ENCODE results near the gene SIRT7.
"Not testable (repeated sequence)": the region's sequence is repeated elsewhere in the genome, so short reads cannot be mapped to it uniquely, and the experiment has no call there.

The SIRT7 gene

GRCh38 chr17:81954131-81955057 is 36.4 kb upstream of the SIRT7 start:
- DNase-seq = no peak

DNA sequence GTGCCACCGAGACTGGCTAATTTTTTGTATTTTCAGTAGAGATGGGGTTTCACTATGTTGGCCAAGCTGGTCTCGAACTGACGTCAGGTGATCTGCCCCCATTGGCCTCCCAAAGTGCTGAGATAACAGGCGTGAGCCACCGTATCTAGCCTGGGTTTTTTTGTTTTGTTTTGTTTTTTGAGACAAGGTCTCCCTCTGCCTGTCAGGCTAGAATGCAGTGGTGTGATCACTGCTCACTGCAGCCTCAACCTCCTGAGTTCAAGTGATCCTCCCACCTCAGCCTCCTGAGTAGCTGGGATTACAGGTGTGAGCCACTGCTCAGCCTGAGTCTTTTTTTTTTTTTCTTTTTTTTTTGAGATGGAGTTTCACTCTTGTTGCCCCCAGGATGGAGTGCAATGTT is 35.5 kb upstream of the SIRT7 start:
- DNase-seq = not testable (repeated sequence)

- DNase-seq = no peak
Measured at GRCh38 chr17:81952792-81953228, 34.8 kb upstream of the SIRT7 start.

- no peak for DNase-seq
Measured at GRCh38 chr17:81951785-81952684, 34.1 kb upstream of the SIRT7 start.

GRCh38 chr17:81950501-81950900 is 32.5 kb upstream of the SIRT7 start:
- DNase-seq = no peak

DNA sequence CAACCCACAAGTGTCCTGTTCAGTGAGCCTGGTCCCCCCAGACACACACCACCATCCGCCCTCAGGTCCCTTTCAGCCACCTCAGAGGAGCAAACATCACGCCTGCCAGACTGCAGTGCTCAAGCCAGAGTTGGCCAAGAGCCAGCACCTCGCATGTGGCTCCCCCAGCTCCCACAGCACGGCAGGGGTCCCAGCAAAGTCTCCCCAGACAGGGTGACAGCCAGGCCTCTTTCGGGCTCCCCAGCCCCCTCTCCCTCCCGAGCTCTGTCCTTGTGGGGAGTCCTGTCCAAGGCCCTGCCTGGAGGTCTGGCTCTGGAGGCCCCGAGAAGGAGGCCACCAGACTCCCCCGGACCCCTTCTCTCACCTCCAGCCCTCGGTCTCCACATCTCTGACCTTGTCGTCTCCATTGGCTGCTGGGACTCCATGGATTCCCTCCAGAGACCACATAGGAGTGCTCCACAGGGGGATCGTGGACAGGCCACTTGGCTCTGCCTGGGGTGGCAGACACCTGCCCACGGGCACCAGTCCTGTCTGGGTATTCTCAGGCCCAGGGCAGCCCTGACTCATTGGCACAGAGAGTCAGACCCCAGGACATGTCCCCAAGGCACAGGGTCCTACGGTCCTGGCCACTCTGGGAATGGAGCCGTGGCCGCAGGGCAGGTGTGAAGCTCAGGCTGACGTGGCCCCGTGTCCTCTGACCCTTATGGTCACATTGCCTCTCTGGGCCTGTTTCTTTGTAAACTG is 30.8 kb upstream of the SIRT7 start:
- DNase-seq = no peak

DNA sequence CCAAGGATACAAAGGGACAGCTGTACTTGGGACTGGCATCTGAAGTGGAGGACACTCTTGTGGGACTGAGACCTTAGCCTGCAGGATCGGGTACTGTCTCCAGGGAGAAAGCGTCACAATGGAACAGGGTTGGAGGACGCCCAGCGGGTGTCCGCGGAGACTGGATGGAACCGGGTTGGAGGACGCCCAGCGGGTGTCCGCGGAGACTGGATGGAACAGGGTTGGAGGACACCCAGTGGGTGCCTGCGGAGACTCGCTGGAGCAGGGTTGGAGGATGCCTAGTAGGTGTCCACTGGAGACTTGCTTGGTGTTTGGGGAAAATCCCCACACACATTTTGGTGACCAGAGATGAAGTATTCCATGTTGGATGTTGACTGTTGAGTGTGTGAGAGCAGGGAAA is 29.2 kb upstream of the SIRT7 start, which contains the start of gene MYADML2:
TSS of gene MYADML2 (minus strand) at position 45 of the 400 bp plus-strand sequence. CDS start 5,492 bp downstream, outside the sequence.
- no peak for DNase-seq

DNA sequence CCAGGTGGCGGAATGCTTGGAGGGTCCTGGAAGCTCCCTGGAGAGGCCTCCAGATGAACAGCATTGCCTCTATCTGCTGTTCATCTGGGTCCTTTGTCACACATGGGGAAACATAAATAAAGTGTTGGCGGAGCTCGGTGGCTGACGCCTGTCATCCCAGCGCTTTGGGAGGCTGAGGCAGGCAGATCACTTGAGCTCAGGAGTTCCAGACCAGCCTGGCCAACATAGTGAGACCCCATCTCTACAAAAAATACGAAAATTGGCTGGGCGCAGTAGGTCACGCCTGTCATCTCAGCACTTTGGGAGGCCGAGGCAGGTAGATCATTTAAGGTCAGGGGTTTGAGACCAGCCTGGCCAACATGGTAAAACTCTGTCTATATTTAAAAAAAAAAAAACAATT is 26.9 kb upstream of the SIRT7 start:
- no peak for DNase-seq

GRCh38 chr17:81942167-81942553 is 24.2 kb upstream of the SIRT7 start:
- no peak for DNase-seq

- DNase-seq = no peak
Measured at GRCh38 chr17:81941484-81942166, 23.6 kb upstream of the SIRT7 start.

- no peak for DNase-seq
Measured at GRCh38 chr17:81940538-81941483, 22.8 kb upstream of the SIRT7 start.

- no peak for DNase-seq
Measured at GRCh38 chr17:81939881-81940385, 22.0 kb upstream of the SIRT7 start.

DNA sequence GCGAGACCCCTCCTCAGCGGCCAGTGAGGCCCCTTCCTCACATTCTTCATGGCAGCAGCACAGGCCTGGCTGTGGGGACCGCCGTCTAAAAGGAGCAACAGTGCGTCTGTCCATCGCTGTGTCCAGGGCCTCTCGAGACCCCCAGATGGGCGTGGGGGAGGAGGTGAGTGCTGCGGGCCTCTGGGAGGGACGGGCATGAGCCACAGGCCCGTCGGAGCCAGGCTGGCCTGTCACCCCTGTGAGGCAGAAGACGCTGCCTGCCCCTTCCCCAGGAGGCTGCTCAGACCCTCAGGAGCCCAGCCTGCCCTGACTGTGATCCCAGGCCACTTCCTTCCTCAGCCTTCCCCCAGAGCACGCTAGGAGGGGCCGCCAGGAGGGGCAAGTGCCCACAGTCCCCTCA is 21.2 kb upstream of the SIRT7 start:
- DNase-seq = no peak

GRCh38 chr17:81935709-81936084 is 17.7 kb upstream of the SIRT7 start:
- DNase-seq = no peak

DNA sequence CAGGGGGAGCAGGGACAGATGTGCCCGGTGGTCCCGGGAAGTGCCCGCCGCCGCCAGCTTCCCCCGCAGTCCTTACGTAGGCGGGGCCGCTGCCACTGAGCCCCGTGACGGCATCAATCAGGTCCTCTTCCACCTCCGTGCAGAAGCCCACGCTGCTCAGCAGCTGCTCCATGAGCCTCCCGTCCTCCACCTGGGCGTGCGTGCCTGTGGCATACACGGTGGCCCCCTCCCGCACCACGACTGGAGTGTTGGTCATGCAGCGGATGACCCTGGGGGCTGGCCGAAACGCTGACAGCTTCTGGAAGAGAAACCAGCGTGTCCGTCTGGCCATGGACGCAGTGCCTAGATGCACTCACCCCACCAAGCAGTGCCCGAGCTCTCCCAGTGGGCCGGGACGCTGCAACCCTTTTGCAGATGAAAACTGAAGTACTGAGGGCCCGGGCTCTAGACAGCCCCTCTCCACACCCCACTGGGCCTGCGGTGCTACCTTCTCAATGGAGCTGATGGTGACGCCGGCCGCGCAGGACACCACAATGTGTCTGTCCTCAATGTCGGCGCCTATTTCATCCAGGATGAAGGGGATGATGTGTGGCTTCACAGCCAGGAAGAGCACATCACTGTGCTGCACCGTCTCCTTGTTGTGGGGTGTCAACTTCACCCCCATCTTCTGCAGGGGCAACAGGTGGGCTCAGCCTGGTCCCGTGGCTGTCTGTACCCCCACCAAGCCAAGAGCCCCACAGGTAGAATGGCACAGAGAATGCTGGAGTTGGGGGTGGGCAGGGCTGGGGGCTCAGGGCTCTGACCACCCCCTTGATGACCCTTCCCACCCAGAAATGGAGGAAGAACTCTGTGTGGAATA is 17.1 kb upstream of the SIRT7 start:
- DNase-seq = no peak

DNA sequence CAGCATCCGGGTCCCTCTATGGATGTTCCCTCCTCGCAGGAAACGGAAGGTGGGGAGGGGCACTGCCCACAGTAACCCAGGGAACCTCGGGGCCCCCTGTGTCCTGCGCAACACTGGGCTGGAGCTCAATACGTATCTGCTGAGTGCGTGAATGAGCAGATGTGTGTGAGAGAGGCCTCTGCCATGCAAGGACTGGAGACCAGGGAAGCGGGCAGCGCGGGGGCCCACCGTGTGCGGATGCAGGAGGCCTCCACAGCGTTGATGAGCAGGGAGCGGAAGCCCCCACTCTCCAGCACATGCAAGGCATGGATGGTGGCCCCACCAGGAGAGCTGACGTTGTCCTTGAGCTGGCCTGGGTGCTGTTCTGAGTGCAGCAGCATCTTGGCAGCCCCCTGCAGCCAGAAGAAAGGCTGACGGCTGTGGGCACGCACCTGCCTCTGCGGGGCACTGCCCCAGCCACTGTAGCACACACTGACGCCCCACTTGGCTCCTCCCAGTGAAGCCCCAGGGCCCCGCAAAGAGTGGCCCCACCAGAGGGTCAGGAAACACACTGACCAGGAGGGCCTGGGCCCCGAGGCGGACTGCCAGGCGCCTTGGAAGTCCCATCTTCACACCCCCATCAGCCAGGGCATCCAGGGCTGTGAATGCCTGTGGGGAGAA is 16.3 kb upstream of the SIRT7 start:
- DNase-seq = no peak

DNA sequence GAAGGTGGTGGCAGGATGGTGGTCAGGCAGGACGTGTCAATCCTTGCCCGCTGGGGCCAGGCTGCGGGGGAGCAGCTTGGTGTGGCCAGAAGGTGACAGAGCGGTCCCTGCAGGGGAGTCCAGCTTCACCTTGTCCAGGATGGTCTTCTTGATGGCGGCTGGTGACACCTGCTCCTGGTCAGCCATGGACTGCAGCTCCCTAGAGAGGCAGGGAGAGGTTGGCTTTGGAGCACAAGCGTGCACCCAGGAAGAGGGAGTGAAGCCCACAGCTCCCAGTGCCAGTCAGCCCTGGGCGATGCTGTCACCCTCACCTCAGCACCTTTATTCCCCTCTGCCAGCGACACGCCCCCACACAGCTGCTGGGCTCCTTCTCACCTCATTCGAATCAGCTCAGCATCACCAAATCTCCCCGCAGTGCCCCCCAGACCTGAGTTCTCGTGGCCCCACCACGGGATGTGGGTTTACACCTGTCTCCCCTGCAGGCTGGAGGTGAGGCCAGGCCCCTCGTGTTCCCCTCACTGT is 15.3 kb upstream of the SIRT7 start:
- no peak for DNase-seq

DNA sequence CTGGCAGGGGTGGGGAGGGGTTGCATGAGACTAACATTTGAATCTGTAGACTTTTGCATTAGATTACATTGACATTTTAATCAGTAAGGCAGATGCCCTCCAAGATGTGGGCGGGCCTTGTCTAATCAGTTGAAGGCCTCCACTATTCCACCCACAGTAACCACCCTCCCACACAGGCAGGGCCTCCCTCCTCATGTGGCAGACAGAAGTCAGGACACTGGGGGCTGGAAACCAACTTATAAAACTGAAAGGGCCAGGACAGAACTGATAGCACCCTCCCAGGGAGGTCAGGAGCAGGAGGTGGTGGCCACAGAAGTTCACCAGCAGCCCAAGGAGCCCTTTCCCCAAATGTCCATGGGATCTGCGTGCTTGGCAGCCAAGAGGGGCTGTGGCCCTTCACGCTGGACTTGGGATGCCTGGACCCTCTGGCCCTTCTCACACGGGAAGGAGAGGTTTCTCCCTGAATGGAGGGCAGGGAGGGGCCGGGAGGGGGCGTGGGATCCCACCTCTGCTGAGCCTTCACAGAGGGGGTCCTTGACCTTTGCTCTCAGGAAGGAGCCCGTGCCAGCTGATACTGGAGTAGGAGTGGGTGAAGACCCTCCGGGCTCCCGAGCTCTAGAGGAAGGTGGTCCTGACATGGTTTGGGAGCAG is 14.5 kb upstream of the SIRT7 start:
- DNase-seq = no peak
